GM23338 (cell line): Measurements from ENCODE around the gene DCDC1. TPM values are rescaled to one million over a fixed set of nuclear protein-coding genes. Genes with fewer than 3 reads are reported as not detected.

Experiments used
- ATAC-seq: fragments of 200-7000 bp; cut with Tn5 transposase; 3 replicates; pipeline ENCODE4 v1.9.1; 2020
- DNase-seq: peaks from one replicate; pipeline ENCODE4 v3.0.0-alpha.2; 2015; ENCODE audit warnings: low spot score
- H2AFZ ChIP-seq: fragments of 200-600 bp; sonication (generic); 2 replicates; pipeline ENCODE4 v1.8.0; 2016; ENCODE audit warnings: antibody characterized with exemption, mild to moderate bottlenecking, moderate library complexity
- H3F3A ChIP-seq: fragments of 200-600 bp; sonication (generic); replicated peaks from 2 replicates; pipeline ENCODE4 v1.8.0; 2017; ENCODE audit warnings: antibody characterized with exemption, mixed run types, low read depth
- H3K27ac ChIP-seq: fragments of 200-600 bp; sonication (generic); 2 replicates; pipeline ENCODE4 v1.6.1; 2016; ENCODE audit warnings: low read depth
- H3K27me3 ChIP-seq: fragments of 200-600 bp; sonication (generic); 2 replicates; pipeline ENCODE4 v1.8.0; 2016; ENCODE audit warnings: mild to moderate bottlenecking, mixed run types, moderate library complexity; ENCODE audit not compliant: insufficient read depth
- H3K36me3 ChIP-seq: fragments of 200-600 bp; sonication (generic); 2 replicates; pipeline ENCODE4 v1.8.0; 2016; ENCODE audit warnings: mild to moderate bottlenecking; ENCODE audit not compliant: insufficient read depth
- H3K4me1 ChIP-seq: fragments of 200-600 bp; sonication (generic); 2 replicates; pipeline ENCODE4 v1.8.0; 2016; ENCODE audit warnings: mild to moderate bottlenecking, moderate library complexity; ENCODE audit not compliant: insufficient read depth
- H3K4me2 ChIP-seq: fragments of 200-600 bp; sonication (generic); 2 replicates; pipeline ENCODE4 v1.7.1; 2017; ENCODE audit warnings: mixed run types
- H3K4me3 ChIP-seq: fragments of 200-600 bp; sonication (generic); 2 replicates; pipeline ENCODE4 v1.6.1; 2016; ENCODE audit warnings: mixed run types
- H3K79me2 ChIP-seq: fragments of 200-600 bp; sonication (generic); replicated peaks from 2 replicates; pipeline ENCODE4 v1.8.0; 2017; ENCODE audit warnings: mild to moderate bottlenecking; ENCODE audit not compliant: insufficient read depth
- H3K9me2 ChIP-seq: fragments of 200-600 bp; sonication (generic); 2 replicates; pipeline ENCODE4 v1.8.0; 2017; ENCODE audit not compliant: insufficient read depth
- H4K20me1 ChIP-seq: fragments of 200-600 bp; sonication (generic); replicated peaks from 2 replicates; pipeline ENCODE4 v1.8.0; 2017; ENCODE audit warnings: mild to moderate bottlenecking; ENCODE audit not compliant: insufficient read depth
- H3K27ac Mint-ChIP-seq: 2 replicates; pipeline ENCODE4 v1.8.0; 2020; ENCODE audit warnings: inconsistent platforms, mild to moderate bottlenecking, moderate library complexity, mixed read lengths
- H3K27me3 Mint-ChIP-seq: 3 replicates; pipeline ENCODE4 v1.8.0; 2022; ENCODE audit warnings: low read depth, mild to moderate bottlenecking, moderate library complexity, mixed read lengths, inconsistent platforms; ENCODE audit not compliant: insufficient read depth, poor library complexity
- H3K36me3 Mint-ChIP-seq: 3 replicates; pipeline ENCODE4 v1.8.0; 2021; ENCODE audit warnings: low read depth, mild to moderate bottlenecking, inconsistent platforms, moderate library complexity, mixed read lengths
- H3K4me1 Mint-ChIP-seq: 3 replicates; pipeline ENCODE4 v1.8.0; 2020; ENCODE audit warnings: mild to moderate bottlenecking, inconsistent platforms, mixed read lengths
- H3K4me3 Mint-ChIP-seq: 3 replicates; pipeline ENCODE4 v1.8.0; 2021; ENCODE audit warnings: moderate library complexity, mild to moderate bottlenecking, inconsistent platforms, mixed read lengths
- H3K9me3 Mint-ChIP-seq: 3 replicates; pipeline ENCODE4 v1.8.0; 2020; ENCODE audit warnings: moderate library complexity, mild to moderate bottlenecking, inconsistent platforms, mixed read lengths
- CREB1 ChIP-seq: fragments of 250-450 bp; sonication (Bioruptor Pico); IDR thresholded peaks from 2 replicates; pipeline ENCODE4 v1.5.0; 2020; ENCODE audit warnings: low read depth, mild to moderate bottlenecking, moderate library complexity
- EZH2phosphoT487 ChIP-seq: fragments of 200-600 bp; sonication (generic); IDR thresholded peaks from one replicate; pipeline ENCODE4 v1.8.1; 2018; ENCODE audit warnings: antibody characterized with exemption; ENCODE audit not compliant: unreplicated experiment
- JUNB ChIP-seq: IDR thresholded peaks from one replicate; pipeline ENCODE4 v1.6.1; 2016; ENCODE audit warnings: antibody characterized with exemption; ENCODE audit not compliant: unreplicated experiment
- STAT1 ChIP-seq: IDR thresholded peaks from one replicate; pipeline ENCODE4 v1.6.1; 2016; ENCODE audit warnings: antibody characterized with exemption; ENCODE audit not compliant: unreplicated experiment
- ZNF114 ChIP-seq: fragments of 250-450 bp; sonication (Bioruptor Pico); IDR thresholded peaks from 2 replicates; pipeline ENCODE4 v1.5.0; 2020; ENCODE audit warnings: mild to moderate bottlenecking, moderate library complexity
- ZNF331 ChIP-seq: fragments of 250-450 bp; sonication (Bioruptor Pico); IDR thresholded peaks from 2 replicates; pipeline ENCODE4 v1.5.0; 2020; ENCODE audit warnings: low read depth, mild to moderate bottlenecking, moderate library complexity
- polyA plus RNA-seq: library from polyadenylated mRNA; unstranded; fragments of >200 nt; fragmentation: Nextera tagmentation; extraction: Ambion mirVana; gene quantifications from 2 replicates; pipeline ENCODE4 v1.2.1, GENCODE V29; 2016
- total RNA-seq: library from RNA; depleted of rRNA; stranded (reverse); fragments of >200 nt; shearing (Covaris generic); gene quantifications from 2 replicates; pipeline ENCODE4 v1.2.3, GENCODE V29; 2014
- TF ChIP-seq, protein P1 (sequence below), 2 experiments: fragments of 200-600 bp in 1 of 2; sonication (generic) in 1 of 2; conservative IDR thresholded peaks; 2 replicates each; pipeline versions ENCODE4 v1.5.1 to v1.6.1; 2016 to 2017; ENCODE audit warnings: antibody characterized with exemption in 2 of 2, low read depth in 2 of 2, mild to moderate bottlenecking in 2 of 2, moderate library complexity in 1 of 2
- TF ChIP-seq, protein P2 (sequence below): IDR thresholded peaks from 2 replicates; pipeline ENCODE4 v1.6.1; 2016; ENCODE audit warnings: antibody characterized with exemption
- TF ChIP-seq, protein P3 (sequence below): fragments of 250-450 bp; sonication (Bioruptor Pico); IDR thresholded peaks from 2 replicates; pipeline ENCODE4 v1.5.0; 2020; ENCODE audit warnings: mild to moderate bottlenecking, moderate library complexity

Gene DCDC1
- total and polyA plus RNA-seq, 2 experiments from 2014 or later = 0.56 to 0.58 TPM

DNA sequence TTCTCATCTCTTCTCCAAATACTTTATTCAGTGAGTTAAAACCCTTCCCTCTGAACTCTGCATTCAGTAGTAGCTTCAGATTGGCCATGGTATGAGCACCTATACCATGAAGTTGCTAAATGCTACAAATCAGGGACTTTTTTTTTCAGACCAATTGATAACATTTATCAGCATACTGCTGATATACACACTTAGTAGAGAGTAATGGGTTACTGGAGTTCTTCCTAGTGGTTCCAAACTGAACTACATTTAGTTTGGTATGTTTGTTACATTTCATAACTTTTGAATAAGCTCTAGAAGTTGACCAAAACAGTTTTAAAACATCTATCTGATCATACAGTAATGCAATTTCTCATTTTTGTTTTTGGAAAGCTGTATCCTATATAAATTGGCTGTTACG is 104.7 kb downstream of the DCDC1 start:
- no peaks in the 10 kb centered on the region for H3K9me2 ChIP-seq
- H2AFZ ChIP-seq = peak overlapping the region; percentile 12; the same call in 1 of the 2 replicates
- no peaks in the 10 kb centered on the region for H4K20me1 ChIP-seq
- no peak for TF ChIP-seq JUNB
- TF ChIP-seq, protein P1, sequence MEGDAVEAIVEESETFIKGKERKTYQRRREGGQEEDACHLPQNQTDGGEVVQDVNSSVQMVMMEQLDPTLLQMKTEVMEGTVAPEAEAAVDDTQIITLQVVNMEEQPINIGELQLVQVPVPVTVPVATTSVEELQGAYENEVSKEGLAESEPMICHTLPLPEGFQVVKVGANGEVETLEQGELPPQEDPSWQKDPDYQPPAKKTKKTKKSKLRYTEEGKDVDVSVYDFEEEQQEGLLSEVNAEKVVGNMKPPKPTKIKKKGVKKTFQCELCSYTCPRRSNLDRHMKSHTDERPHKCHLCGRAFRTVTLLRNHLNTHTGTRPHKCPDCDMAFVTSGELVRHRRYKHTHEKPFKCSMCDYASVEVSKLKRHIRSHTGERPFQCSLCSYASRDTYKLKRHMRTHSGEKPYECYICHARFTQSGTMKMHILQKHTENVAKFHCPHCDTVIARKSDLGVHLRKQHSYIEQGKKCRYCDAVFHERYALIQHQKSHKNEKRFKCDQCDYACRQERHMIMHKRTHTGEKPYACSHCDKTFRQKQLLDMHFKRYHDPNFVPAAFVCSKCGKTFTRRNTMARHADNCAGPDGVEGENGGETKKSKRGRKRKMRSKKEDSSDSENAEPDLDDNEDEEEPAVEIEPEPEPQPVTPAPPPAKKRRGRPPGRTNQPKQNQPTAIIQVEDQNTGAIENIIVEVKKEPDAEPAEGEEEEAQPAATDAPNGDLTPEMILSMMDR (conservative IDR thresholded peaks at IDR 0.05; ENCODE audit: low read depth in 2 of 2) = peak in 1 of 2 experiments; percentile 40; a peak in 2 of 4 replicates
- no peak for TF ChIP-seq EZH2phosphoT487
- TF ChIP-seq CREB1 (CRISPR knock-in tag) = no peak
- no peaks in the 10 kb centered on the region for H3F3A ChIP-seq
- no peak overlapping the region for H3K27ac ChIP-seq
- no peaks in the 10 kb centered on the region for H3K9me3 Mint-ChIP-seq
- H3K4me2 ChIP-seq = no peak overlapping the region
- H3K79me2 ChIP-seq = no peaks in the 10 kb centered on the region
- no peaks in the 10 kb centered on the region for H3K4me1 ChIP-seq
- DNase-seq (peak; percentile 20), ATAC-seq (no peak)
- no peaks in the 10 kb centered on the region for H3K27me3 Mint-ChIP-seq
- H3K36me3 Mint-ChIP-seq = no peaks in the 10 kb centered on the region
- H3K4me3 Mint-ChIP-seq = no peak overlapping the region
- no peak overlapping the region; the same call in 1 of the 2 replicates for H3K27ac Mint-ChIP-seq
- no peaks in the 10 kb centered on the region for H3K4me1 Mint-ChIP-seq
- H3K36me3 ChIP-seq = no peaks in the 10 kb centered on the region
- no peak overlapping the region for H3K4me3 ChIP-seq
- H3K27me3 ChIP-seq = no peaks in the 10 kb centered on the region

DNA sequence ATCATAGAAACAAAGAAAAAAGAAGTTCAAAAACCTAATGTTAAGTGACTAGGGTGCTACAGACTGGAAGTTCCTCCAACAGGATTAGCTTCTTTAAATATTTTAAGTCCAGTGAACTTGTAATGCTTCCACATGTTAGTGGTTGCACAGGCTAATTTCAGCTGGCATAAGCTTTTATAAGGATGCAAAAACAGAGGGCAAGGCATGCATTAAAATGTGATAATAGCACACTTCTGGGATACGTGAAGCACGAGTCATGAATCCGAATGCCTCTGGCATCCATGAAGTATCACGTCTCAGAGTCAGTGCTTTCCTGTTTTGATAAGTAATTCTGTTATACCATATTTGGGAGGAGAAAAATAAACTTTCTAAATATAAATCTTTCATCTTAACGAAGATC is 106.8 kb downstream of the DCDC1 start:
- Mint-ChIP-seq H3K27me3 (peaks cover 3% of the 10 kb centered on the region), H3K4me1 (no peaks in the 10 kb centered on the region), H3K9me3 (no peaks in the 10 kb centered on the region), H3K4me3 (no peak overlapping the region), H3K36me3 (no peaks in the 10 kb centered on the region), H3K27ac (no peak overlapping the region)
- DNase-seq = no peak
- ATAC-seq = no peak
- H3K9me2 ChIP-seq = no peaks in the 10 kb centered on the region
- H3K4me3 ChIP-seq = no peak overlapping the region
- no peak overlapping the region for H2AFZ ChIP-seq
- H3F3A ChIP-seq = no peaks in the 10 kb centered on the region
- no peaks in the 10 kb centered on the region for H3K4me1 ChIP-seq
- H3K79me2 ChIP-seq = no peaks in the 10 kb centered on the region
- no peak overlapping the region for H3K4me2 ChIP-seq
- H3K27me3 ChIP-seq = no peaks in the 10 kb centered on the region
- no peaks in the 10 kb centered on the region for H3K36me3 ChIP-seq
- H4K20me1 ChIP-seq = no peaks in the 10 kb centered on the region
- no peak overlapping the region for H3K27ac ChIP-seq
- no peak for TF ChIP-seq JUNB
- TF ChIP-seq EZH2phosphoT487 = no peak
- TF ChIP-seq, protein P1 (conservative IDR thresholded peaks at IDR 0.05; ENCODE audit: low read depth in 2 of 2) = no peak
- TF ChIP-seq, protein P2, sequence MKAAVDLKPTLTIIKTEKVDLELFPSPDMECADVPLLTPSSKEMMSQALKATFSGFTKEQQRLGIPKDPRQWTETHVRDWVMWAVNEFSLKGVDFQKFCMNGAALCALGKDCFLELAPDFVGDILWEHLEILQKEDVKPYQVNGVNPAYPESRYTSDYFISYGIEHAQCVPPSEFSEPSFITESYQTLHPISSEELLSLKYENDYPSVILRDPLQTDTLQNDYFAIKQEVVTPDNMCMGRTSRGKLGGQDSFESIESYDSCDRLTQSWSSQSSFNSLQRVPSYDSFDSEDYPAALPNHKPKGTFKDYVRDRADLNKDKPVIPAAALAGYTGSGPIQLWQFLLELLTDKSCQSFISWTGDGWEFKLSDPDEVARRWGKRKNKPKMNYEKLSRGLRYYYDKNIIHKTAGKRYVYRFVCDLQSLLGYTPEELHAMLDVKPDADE = no peak
- TF ChIP-seq, protein P3, sequence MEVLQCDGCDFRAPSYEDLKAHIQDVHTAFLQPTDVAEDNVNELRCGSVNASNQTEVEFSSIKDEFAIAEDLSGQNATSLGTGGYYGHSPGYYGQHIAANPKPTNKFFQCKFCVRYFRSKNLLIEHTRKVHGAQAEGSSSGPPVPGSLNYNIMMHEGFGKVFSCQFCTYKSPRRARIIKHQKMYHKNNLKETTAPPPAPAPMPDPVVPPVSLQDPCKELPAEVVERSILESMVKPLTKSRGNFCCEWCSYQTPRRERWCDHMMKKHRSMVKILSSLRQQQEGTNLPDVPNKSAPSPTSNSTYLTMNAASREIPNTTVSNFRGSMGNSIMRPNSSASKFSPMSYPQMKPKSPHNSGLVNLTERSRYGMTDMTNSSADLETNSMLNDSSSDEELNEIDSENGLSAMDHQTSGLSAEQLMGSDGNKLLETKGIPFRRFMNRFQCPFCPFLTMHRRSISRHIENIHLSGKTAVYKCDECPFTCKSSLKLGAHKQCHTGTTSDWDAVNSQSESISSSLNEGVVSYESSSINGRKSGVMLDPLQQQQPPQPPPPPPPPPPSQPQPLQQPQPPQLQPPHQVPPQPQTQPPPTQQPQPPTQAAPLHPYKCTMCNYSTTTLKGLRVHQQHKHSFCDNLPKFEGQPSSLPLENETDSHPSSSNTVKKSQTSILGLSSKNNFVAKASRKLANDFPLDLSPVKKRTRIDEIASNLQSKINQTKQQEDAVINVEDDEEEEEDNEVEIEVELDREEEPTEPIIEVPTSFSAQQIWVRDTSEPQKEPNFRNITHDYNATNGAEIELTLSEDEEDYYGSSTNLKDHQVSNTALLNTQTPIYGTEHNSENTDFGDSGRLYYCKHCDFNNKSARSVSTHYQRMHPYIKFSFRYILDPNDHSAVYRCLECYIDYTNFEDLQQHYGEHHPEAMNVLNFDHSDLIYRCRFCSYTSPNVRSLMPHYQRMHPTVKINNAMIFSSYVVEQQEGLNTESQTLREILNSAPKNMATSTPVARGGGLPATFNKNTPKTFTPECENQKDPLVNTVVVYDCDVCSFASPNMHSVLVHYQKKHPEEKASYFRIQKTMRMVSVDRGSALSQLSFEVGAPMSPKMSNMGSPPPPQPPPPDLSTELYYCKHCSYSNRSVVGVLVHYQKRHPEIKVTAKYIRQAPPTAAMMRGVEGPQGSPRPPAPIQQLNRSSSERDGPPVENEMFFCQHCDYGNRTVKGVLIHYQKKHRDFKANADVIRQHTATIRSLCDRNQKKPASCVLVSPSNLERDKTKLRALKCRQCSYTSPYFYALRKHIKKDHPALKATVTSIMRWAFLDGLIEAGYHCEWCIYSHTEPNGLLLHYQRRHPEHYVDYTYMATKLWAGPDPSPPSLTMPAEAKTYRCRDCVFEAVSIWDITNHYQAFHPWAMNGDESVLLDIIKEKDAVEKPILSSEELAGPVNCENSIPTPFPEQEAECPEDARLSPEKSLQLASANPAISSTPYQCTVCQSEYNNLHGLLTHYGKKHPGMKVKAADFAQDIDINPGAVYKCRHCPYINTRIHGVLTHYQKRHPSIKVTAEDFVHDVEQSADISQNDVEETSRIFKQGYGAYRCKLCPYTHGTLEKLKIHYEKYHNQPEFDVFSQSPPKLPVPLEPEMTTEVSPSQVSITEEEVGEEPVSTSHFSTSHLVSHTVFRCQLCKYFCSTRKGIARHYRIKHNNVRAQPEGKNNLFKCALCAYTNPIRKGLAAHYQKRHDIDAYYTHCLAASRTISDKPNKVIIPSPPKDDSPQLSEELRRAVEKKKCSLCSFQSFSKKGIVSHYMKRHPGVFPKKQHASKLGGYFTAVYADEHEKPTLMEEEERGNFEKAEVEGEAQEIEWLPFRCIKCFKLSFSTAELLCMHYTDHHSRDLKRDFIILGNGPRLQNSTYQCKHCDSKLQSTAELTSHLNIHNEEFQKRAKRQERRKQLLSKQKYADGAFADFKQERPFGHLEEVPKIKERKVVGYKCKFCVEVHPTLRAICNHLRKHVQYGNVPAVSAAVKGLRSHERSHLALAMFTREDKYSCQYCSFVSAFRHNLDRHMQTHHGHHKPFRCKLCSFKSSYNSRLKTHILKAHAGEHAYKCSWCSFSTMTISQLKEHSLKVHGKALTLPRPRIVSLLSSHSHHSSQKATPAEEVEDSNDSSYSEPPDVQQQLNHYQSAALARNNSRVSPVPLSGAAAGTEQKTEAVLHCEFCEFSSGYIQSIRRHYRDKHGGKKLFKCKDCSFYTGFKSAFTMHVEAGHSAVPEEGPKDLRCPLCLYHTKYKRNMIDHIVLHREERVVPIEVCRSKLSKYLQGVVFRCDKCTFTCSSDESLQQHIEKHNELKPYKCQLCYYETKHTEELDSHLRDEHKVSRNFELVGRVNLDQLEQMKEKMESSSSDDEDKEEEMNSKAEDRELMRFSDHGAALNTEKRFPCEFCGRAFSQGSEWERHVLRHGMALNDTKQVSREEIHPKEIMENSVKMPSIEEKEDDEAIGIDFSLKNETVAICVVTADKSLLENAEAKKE = no peak
- TF ChIP-seq STAT1 = no peak
- TF ChIP-seq ZNF114 (CRISPR knock-in tag) = no peak
- no peak for TF ChIP-seq ZNF331 (CRISPR knock-in tag)
